Activated CD8-positive, alpha-beta T cell treated with anti-CD3 and anti-CD28 coated beads, Interleukin-2, amount 10 ng/mL, durations not matched to agents 7 days and 5 days (primary cell): ENCODE measurements around the gene DCBLD2. TPM values are rescaled to one million over a fixed set of nuclear protein-coding genes. Genes with fewer than 3 reads are reported as not detected.

Source experiments
- ATAC-seq: fragments of 150-1000 bp; cut with Tn5 transposase; one replicate; pipeline ENCODE4 v1.10.0; 2021; ENCODE audit warnings: moderate library complexity
- CTCF ChIA-PET: fragments of 350-600 bp; sonication (Branson Sonifier 250); formaldehyde crosslinking; loops from one replicate; lab custom pipeline; 2021; ENCODE audit warnings: antibody characterized with exemption; lab: Charles Lee
- POLR2A ChIA-PET: fragments of 350-600 bp; sonication (Branson Sonifier 250); formaldehyde crosslinking; loops from one replicate; lab custom pipeline; 2021; ENCODE audit warnings: antibody characterized with exemption; lab: Charles Lee
- DNase-seq: peaks from one replicate; pipeline ENCODE4 v3.0.0-alpha.2; 2020
- H3K27ac Mint-ChIP-seq: one replicate; pipeline ENCODE4 v1.8.0; 2021; ENCODE audit warnings: mild to moderate bottlenecking, mixed read lengths
- H3K27me3 Mint-ChIP-seq: one replicate; pipeline ENCODE4 v1.8.0; 2021; ENCODE audit warnings: low read depth, mixed read lengths
- H3K36me3 Mint-ChIP-seq: one replicate; pipeline ENCODE4 v1.8.0; 2021; ENCODE audit warnings: low read depth, mixed read lengths
- H3K4me1 Mint-ChIP-seq: one replicate; pipeline ENCODE4 v1.8.0; 2021; ENCODE audit warnings: low read depth, mixed read lengths
- H3K4me3 Mint-ChIP-seq: one replicate; pipeline ENCODE4 v1.8.0; 2021; ENCODE audit warnings: mild to moderate bottlenecking, mixed read lengths
- H3K9me3 Mint-ChIP-seq: one replicate; pipeline ENCODE4 v1.8.0; 2022; ENCODE audit warnings: mixed read lengths; ENCODE audit not compliant: insufficient read depth
- total RNA-seq, 2 experiments: library from RNA; stranded (reverse); gene quantifications; one replicate each; pipeline ENCODE4 v1.2.3, GENCODE V29; 2021

Gene DCBLD2
- total RNA-seq, 2 experiments from 2014 or later, result 1.2 to 1.3 TPM

GRCh38 chr3:98806521-98806920 lies 95.0 kb downstream of the DCBLD2 start:
- H3K27ac Mint-ChIP-seq, result no peak overlapping the region
- ATAC-seq, result no peak
- H3K4me3 Mint-ChIP-seq, result no peak overlapping the region
- no peak for DNase-seq
- H3K27me3 Mint-ChIP-seq, result no peaks in the 10 kb centered on the region
- no peaks in the 10 kb centered on the region for H3K4me1 Mint-ChIP-seq
- H3K36me3 Mint-ChIP-seq, result no peaks in the 10 kb centered on the region
- no peaks in the 10 kb centered on the region for H3K9me3 Mint-ChIP-seq
- POLR2A ChIA-PET, result no interaction called here
- CTCF ChIA-PET, result interaction anchor here (1.7 kb wide), 1 partner anchor 11 kb away, joined by 6 read pairs; no protein-coding TSS in a partner anchor

DNA sequence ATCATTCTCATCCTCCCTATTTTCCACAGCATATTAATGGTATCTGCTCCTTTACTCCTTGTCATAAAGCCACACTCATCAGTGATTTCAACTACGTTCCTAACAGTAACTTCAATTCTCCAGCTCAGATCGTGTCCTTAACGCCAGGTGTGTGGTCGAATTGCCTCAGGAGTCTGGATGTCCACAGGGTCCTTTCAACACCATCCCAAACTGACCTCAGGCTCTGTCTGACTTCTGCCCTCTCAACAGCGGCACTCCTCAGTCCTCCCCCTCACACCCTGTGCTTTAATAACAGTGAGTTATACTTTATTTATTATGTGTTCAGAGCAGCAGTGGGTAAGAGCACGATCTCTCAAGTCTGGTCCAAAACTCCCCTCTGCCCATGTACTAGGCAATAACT lies 95.9 kb downstream of the DCBLD2 start:
- no peak for DNase-seq
- CTCF ChIA-PET, result interaction anchor here (1.7 kb wide), 1 partner anchor 12 kb away, joined by 6 read pairs; no protein-coding TSS in a partner anchor
- Mint-ChIP-seq H3K4me1 (no peaks in the 10 kb centered on the region), H3K9me3 (no peaks in the 10 kb centered on the region), H3K4me3 (no peak overlapping the region), H3K36me3 (no peaks in the 10 kb centered on the region), H3K27me3 (no peaks in the 10 kb centered on the region), H3K27ac (no peak overlapping the region)
- POLR2A ChIA-PET, result no interaction called here
- no peak for ATAC-seq

DNA sequence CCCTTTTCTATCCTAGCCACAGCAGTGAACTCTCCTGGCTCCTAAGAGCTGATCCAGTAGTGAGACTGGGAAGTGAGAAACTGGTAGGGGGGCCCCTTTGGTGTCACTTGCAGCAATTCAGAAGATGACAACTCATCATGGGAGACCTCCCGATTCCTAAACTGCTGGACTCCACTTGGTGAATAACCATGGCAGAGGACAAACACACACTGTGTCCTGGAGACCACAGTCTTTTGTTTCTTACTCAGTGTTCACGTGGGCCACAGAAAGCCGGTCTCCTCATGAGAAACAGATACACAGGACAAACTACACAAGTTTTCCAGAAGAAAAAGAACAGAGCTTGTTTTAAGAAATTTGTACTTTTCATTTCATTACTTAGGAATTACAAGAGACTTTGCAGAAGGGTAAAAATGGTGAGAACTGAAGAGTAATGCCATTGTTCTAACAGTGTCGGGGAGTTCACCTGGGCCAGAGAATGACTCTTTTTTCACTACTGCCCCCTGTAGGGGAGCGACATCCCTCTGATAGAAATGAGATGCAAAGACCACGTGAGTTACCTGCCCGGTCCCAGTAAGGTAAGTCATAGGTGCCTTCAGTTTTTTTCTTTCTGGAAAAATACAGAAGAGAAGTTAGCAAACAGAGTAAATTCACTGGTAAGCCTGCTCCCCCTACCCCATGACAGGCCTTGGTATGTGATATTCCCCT lies 100.3 kb downstream of the DCBLD2 start:
- CTCF ChIA-PET, result interaction anchor here (0.7 kb wide), 1 partner anchor 199 kb away, joined by 3 read pairs; no protein-coding TSS in a partner anchor
- H3K27ac Mint-ChIP-seq, result no peak overlapping the region
- DNase-seq (no peak), ATAC-seq (no peak)
- no peaks in the 10 kb centered on the region for H3K9me3 Mint-ChIP-seq
- no peaks in the 10 kb centered on the region for H3K4me1 Mint-ChIP-seq
- POLR2A ChIA-PET, result no interaction called here
- H3K4me3 Mint-ChIP-seq, result no peak overlapping the region
- no peaks in the 10 kb centered on the region for H3K36me3 Mint-ChIP-seq
- no peaks in the 10 kb centered on the region for H3K27me3 Mint-ChIP-seq

- ChIA-PET CTCF (no interaction called here), POLR2A (no interaction called here)
- Mint-ChIP-seq H3K4me3 (no peak overlapping the region), H3K36me3 (no peaks in the 10 kb centered on the region), H3K4me1 (no peaks in the 10 kb centered on the region), H3K9me3 (no peaks in the 10 kb centered on the region), H3K27me3 (no peaks in the 10 kb centered on the region), H3K27ac (no peak overlapping the region)
- ATAC-seq, result no peak
- no peak for DNase-seq
These were observed 101.1 kb downstream of the DCBLD2 start for GRCh38 chr3:98800401-98800800.

DNA sequence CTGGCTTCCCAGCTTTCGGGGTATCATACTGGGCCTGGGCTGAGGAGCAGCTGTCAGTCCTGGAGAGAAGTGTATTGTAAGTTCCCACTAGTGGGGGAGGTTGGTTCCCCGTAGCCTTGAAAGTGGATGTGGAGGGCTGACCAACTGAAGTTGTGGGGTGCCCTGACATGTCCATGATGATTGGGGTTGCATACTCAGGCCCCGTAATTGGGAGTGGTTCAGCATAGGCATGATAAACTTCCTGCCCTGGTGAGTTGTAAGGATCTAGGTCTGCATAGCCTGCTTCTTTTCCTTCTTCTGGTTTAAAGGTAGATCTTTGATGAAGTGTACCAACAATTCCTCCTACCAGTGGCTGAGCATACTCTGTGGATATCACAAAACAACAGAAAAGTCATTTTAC lies 102.0 kb downstream of the DCBLD2 start:
- Mint-ChIP-seq H3K36me3 (no peaks in the 10 kb centered on the region), H3K27me3 (no peaks in the 10 kb centered on the region), H3K9me3 (no peaks in the 10 kb centered on the region), H3K4me3 (no peak overlapping the region), H3K4me1 (no peaks in the 10 kb centered on the region), H3K27ac (no peak overlapping the region)
- CTCF ChIA-PET, result interaction anchor here (1.0 to 1.5 kb wide), 2 partner anchors 18 to 102 kb away, joined by 3 to 4 read pairs; partner anchors contain the start of gene DCBLD2
- no peak for ATAC-seq
- POLR2A ChIA-PET, result no interaction called here
- no peak for DNase-seq

- no peaks in the 10 kb centered on the region for H3K36me3 Mint-ChIP-seq
- DNase-seq, result no peak
- no peaks in the 10 kb centered on the region for H3K4me1 Mint-ChIP-seq
- CTCF ChIA-PET, result interaction anchor here (1.0 to 1.5 kb wide), 3 partner anchors 19 to 201 kb away, joined by 3 to 4 read pairs (median 3); partner anchors contain the start of gene DCBLD2
- no peak overlapping the region for H3K4me3 Mint-ChIP-seq
- POLR2A ChIA-PET, result no interaction called here
- H3K27me3 Mint-ChIP-seq, result peaks cover 2% of the 10 kb centered on the region
- no peaks in the 10 kb centered on the region for H3K9me3 Mint-ChIP-seq
- H3K27ac Mint-ChIP-seq, result no peak overlapping the region
- no peak for ATAC-seq
These were observed 102.7 kb downstream of the DCBLD2 start for GRCh38 chr3:98798820-98799219.

GRCh38 chr3:98797905-98798304 lies 103.6 kb downstream of the DCBLD2 start:
- ChIA-PET POLR2A (no interaction called here), CTCF (no interaction called here)
- no peak overlapping the region for H3K27ac Mint-ChIP-seq
- H3K36me3 Mint-ChIP-seq, result no peaks in the 10 kb centered on the region
- ATAC-seq, result no peak
- H3K4me1 Mint-ChIP-seq, result no peaks in the 10 kb centered on the region
- H3K27me3 Mint-ChIP-seq, result peaks cover 2% of the 10 kb centered on the region
- no peak for DNase-seq
- H3K4me3 Mint-ChIP-seq, result no peak overlapping the region
- no peaks in the 10 kb centered on the region for H3K9me3 Mint-ChIP-seq

DNA sequence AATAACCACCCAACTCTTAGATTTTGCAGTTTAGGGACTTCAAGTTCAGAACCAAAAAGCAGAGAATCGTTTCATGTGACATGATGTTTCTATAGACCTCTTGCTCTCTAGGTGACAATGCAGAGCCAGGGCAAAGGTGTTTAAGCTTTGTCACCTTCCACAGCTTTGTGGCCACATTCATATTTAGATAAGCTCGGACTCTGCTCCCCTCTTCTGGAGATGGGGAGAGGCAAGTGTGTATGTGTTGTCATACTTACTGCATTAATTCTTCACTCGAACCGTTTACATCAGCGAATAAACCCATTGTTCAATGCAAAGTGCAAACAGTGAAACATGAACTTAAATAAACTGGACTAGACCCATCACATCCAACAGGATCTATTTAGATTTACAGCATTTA lies 105.2 kb downstream of the DCBLD2 start:
- no peaks in the 10 kb centered on the region for H3K4me1 Mint-ChIP-seq
- no peak overlapping the region for H3K27ac Mint-ChIP-seq
- no peak for DNase-seq
- H3K27me3 Mint-ChIP-seq, result peaks cover 8% of the 10 kb centered on the region
- no peaks in the 10 kb centered on the region for H3K9me3 Mint-ChIP-seq
- H3K36me3 Mint-ChIP-seq, result no peaks in the 10 kb centered on the region
- ChIA-PET POLR2A (no interaction called here), CTCF (interaction anchor here (1.1 kb wide), 1 partner anchor 21 kb away, joined by 4 read pairs; no protein-coding TSS in a partner anchor)
- no peak for ATAC-seq
- H3K4me3 Mint-ChIP-seq, result no peak overlapping the region

DNA sequence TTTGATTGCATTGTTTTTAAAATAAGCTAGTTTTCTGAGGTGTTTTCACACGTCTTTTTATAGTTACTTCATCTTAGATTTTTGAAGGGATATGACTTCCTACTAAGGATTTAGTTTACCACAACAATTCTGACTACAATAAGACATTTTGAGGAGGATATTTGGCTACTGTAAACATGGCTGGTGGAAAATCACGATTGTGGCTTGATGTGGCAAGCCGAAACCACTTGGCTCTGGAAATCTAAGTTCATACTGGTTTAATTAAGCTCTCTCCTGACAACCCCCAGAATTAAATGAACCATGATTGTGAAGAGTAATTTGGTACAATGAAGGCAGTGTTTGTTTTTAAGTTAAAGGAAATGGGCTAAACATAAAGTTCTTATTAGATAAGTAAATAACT lies 107.5 kb downstream of the DCBLD2 start:
- ChIA-PET POLR2A (no interaction called here), CTCF (interaction anchor here (0.9 kb wide), 1 partner anchor 192 kb away, joined by 3 read pairs; no protein-coding TSS in a partner anchor)
- H3K27ac Mint-ChIP-seq, result no peak overlapping the region
- no peak overlapping the region for H3K4me3 Mint-ChIP-seq
- no peaks in the 10 kb centered on the region for H3K4me1 Mint-ChIP-seq
- ATAC-seq (no peak), DNase-seq (no peak)
- peaks cover 22% of the 10 kb centered on the region for H3K27me3 Mint-ChIP-seq
- no peaks in the 10 kb centered on the region for H3K36me3 Mint-ChIP-seq
- H3K9me3 Mint-ChIP-seq, result no peaks in the 10 kb centered on the region

GRCh38 chr3:98791341-98792325 lies 109.9 kb downstream of the DCBLD2 start:
- POLR2A ChIA-PET, result no interaction called here
- ATAC-seq (no peak), DNase-seq (no peak)
- H3K36me3 Mint-ChIP-seq, result no peaks in the 10 kb centered on the region
- H3K4me1 Mint-ChIP-seq, result no peaks in the 10 kb centered on the region
- H3K27me3 Mint-ChIP-seq, result peaks cover 24% of the 10 kb centered on the region
- H3K9me3 Mint-ChIP-seq, result no peaks in the 10 kb centered on the region
- H3K27ac Mint-ChIP-seq, result no peak overlapping the region
- CTCF ChIA-PET, result interaction anchor here (1.5 kb wide), 1 partner anchor 10 kb away, joined by 4 read pairs; no protein-coding TSS in a partner anchor
- H3K4me3 Mint-ChIP-seq, result no peak overlapping the region

GRCh38 chr3:98788651-98789050 lies 112.8 kb downstream of the DCBLD2 start:
- Mint-ChIP-seq H3K36me3 (no peaks in the 10 kb centered on the region), H3K4me1 (no peaks in the 10 kb centered on the region), H3K9me3 (no peaks in the 10 kb centered on the region), H3K4me3 (no peak overlapping the region), H3K27ac (no peak overlapping the region), H3K27me3 (peaks cover 28% of the 10 kb centered on the region)
- POLR2A ChIA-PET, result no interaction called here
- ATAC-seq (no peak), DNase-seq (no peak)
- CTCF ChIA-PET, result interaction anchor here (1.3 kb wide), 1 partner anchor 16 kb away, joined by 3 read pairs; no protein-coding TSS in a partner anchor
